RPMI8226 (cell line): Measurements from ENCODE around the gene SP100.
A peak's percentile ranks its signal among the peaks of the same experiment; 100 is the strongest.
"Not testable (repeated sequence)": the region's sequence is repeated elsewhere in the genome, so short reads cannot be mapped to it uniquely, and the experiment has no call there.

Experiments used
- DNase-seq: peaks from one replicate; pipeline ENCODE4 v3.0.0-alpha.2; 2015

The SP100 gene

GRCh38 chr2:230416061-230416721 is at the start of gene SP100:
Gene SP100 (plus strand): TSS chr2:230416201. CDS start chr2:230416297, 96 bp downstream.
- peak; percentile 82 for DNase-seq

GRCh38 chr2:230382108-230382507 is 33.9 kb upstream of the SP100 start:
- no peak for DNase-seq

- DNase-seq: no peak
Observed at GRCh38 chr2:230383453-230383852, 32.5 kb upstream of the SP100 start.

- DNase-seq: no peak
Observed at GRCh38 chr2:230384986-230385385, 31.0 kb upstream of the SP100 start.

- DNase-seq: no peak
Observed at GRCh38 chr2:230394301-230394700, 21.7 kb upstream of the SP100 start.

- DNase-seq: not testable (repeated sequence)
Observed at GRCh38 chr2:230398698-230399097, 17.3 kb upstream of the SP100 start.

- DNase-seq: no peak
Observed at GRCh38 chr2:230400041-230400440, 16.0 kb upstream of the SP100 start.

GRCh38 chr2:230400454-230400853 is 15.5 kb upstream of the SP100 start:
- no peak for DNase-seq

GRCh38 chr2:230401026-230401425 is 15.0 kb upstream of the SP100 start:
- not testable (repeated sequence) for DNase-seq

GRCh38 chr2:230403746-230404145 is 12.3 kb upstream of the SP100 start:
- DNase-seq: no peak

- no peak for DNase-seq
Observed at GRCh38 chr2:230405824-230406223, 10.2 kb upstream of the SP100 start.

GRCh38 chr2:230408244-230408842 is 7.7 kb upstream of the SP100 start:
- DNase-seq: no peak

GRCh38 chr2:230409316-230409715 is 6.7 kb upstream of the SP100 start:
- DNase-seq: not testable (repeated sequence)

GRCh38 chr2:230410263-230410662 is 5.7 kb upstream of the SP100 start:
- DNase-seq: no peak

- no peak for DNase-seq
Observed at GRCh38 chr2:230410861-230411569, 5.0 kb upstream of the SP100 start.

- DNase-seq: peak; percentile 67
Observed at GRCh38 chr2:230411570-230412370, 4.2 kb upstream of the SP100 start.

GRCh38 chr2:230412371-230412711 is 3.7 kb upstream of the SP100 start:
- DNase-seq: no peak

GRCh38 chr2:230412846-230413245 is 3.2 kb upstream of the SP100 start:
- no peak for DNase-seq

- no peak for DNase-seq
Observed at GRCh38 chr2:230413479-230413878, 2.5 kb upstream of the SP100 start.

GRCh38 chr2:230414302-230414701 is 1.7 kb upstream of the SP100 start:
- DNase-seq: no peak

- DNase-seq: no peak
Observed at GRCh38 chr2:230417436-230417835, 1.4 kb downstream of the SP100 start.

- DNase-seq: no peak
Observed at GRCh38 chr2:230418341-230419016, 2.5 kb downstream of the SP100 start.

- DNase-seq: no peak
Observed at GRCh38 chr2:230419181-230419580, 3.2 kb downstream of the SP100 start.
